Measurements from ENCODE around the gene THUMPD1. TPM values are rescaled to one million over a fixed set of nuclear protein-coding genes. Genes with fewer than 3 reads are reported as not detected.

Gene THUMPD1
- total and polyA plus RNA-seq, 10 of the 15 experiments (the other 5 are each of a cell fraction or from before 2014, with no cell fraction given), result 21.5 to 49.5 (median 36.9) TPM

- under 1% methylated on average over 28 of the region's 36 CpGs for WGBS (ENCODE audit: insufficient coverage, insufficient replicate concordance, low lambda C conversion rate, missing lambda C conversion rate)
- Histone ChIP-seq H3K4me3 (peak overlapping the region; percentile 96), H3K27ac (ENCODE audit: control insufficient read depth, insufficient read depth) (peak overlapping the region; percentile 92), H3K9me3 (replicated peaks; ENCODE audit: control insufficient read depth, insufficient read depth, low read length) (no peaks in the 10 kb centered on the region), H2AFZ (ENCODE audit: control insufficient read depth, low read depth, low read length) (peak overlapping the region; percentile 98), H4K20me1 (ENCODE audit: control insufficient read depth, insufficient read depth) (no peaks in the 10 kb centered on the region), H3K4me1 (ENCODE audit: control insufficient read depth, insufficient read depth, low read length) (peaks cover 4% of the 10 kb centered on the region; the same call in 1 of the 2 replicates), H3K9ac (ENCODE audit: control insufficient read depth, insufficient read depth, low read length) (peak overlapping the region; percentile 87), H3K27me3 (replicated peaks in 1 of 2; ENCODE audit: control insufficient read depth in 2 of 2, insufficient read depth in 2 of 2, low read length in 1 of 2) (no peaks in the 10 kb centered on the region), H3K4me2 (ENCODE audit: control insufficient read depth, insufficient read depth) (peak overlapping the region; percentile 75), H3K79me2 (ENCODE audit: control insufficient read depth, insufficient read depth, low read length) (peaks cover 28% of the 10 kb centered on the region), H3K36me3 (ENCODE audit: control insufficient read depth in 2 of 2, insufficient read depth in 2 of 2, low read length in 1 of 2) (peaks cover 0 to 20% of the 10 kb centered on the region in 2 experiments; a peak in 2 of 4 replicates)
- in situ Hi-C loops (cut with MboI) (no loop called here), intact Hi-C loops (cut with micrococcal nuclease; ENCODE audit: unreplicated experiment) (loop anchor here (2.0 kb wide), 1 partner anchor 66 kb away; the partner anchor contains the start of genes ERI2 and REXO5)
- ChIA-PET CTCF (interaction anchor here (0.8 to 3.2 kb wide), 6 partner anchors 10 to 72 kb away, joined by 3 to 16 read pairs (median 4); no protein-coding TSS in a partner anchor), SMC1A (ENCODE audit: uncharacterized antibody, unreplicated experiment) (interaction anchor here (0.7 to 1.7 kb wide), 4 partner anchors 14 to 65 kb away, joined by 3 to 4 read pairs (median 4); partner anchors contain the start of gene ACSM3), POLR2A (interaction anchor here (1.3 to 1.6 kb wide), 2 partner anchors 23 to 66 kb away, joined by 4 to 7 read pairs; partner anchors contain the start of genes ACSM3, ERI2 and REXO5), RAD21 (ENCODE audit: unreplicated experiment) (interaction anchor here (1.1 to 2.4 kb wide), 3 partner anchors 64 to 138 kb away, joined by 4 to 7 read pairs (median 5); no protein-coding TSS in a partner anchor)
- DNase-seq (ENCODE audit: low read depth, low spot score), result peak; percentile 53
- peak; percentile 96 for ATAC-seq
- TSS peak; percentile 58 for BruUV-seq (replicated peaks)
- no peak for FAIRE-seq
- TF ChIP-seq NRF1 (conservative IDR thresholded peaks at IDR 0.05; ENCODE audit: low read depth, low read length) (peak; percentile 45; the same call in 1 of the 2 replicates), POLR2AphosphoS2 (IDR thresholded peaks at IDR 0.05; ENCODE audit: low read depth, low read length) (0 out of 2 replicates have a peak, but pooled peaks have one; percentile 13), BCL3 (IDR thresholded peaks at IDR 0.05; ENCODE audit: borderline replicate concordance, insufficient read depth, low read depth, low read length, poor library complexity, severe bottlenecking) (no peak), TAF1 (IDR thresholded peaks at IDR 0.05; ENCODE audit: borderline replicate concordance, low read depth, low read length) (0 out of 2 replicates have a peak, but pooled peaks have one; percentile 22)
These were observed 607 bp downstream of the THUMPD1 start for GRCh38 chr16:20740901-20741521.

Data from GM12878 (cell line).